SKM-1 treated with dmso at 0.1 percent for 144 hours (cell line): ENCODE data around the gene GPATCH1.
A peak's percentile ranks its signal among the peaks of the same experiment; 100 is the strongest.
"Not testable (repeated sequence)": the region's sequence is repeated elsewhere in the genome, so short reads cannot be mapped to it uniquely, and the experiment has no call there.

Experiments used
- DNase-seq: peaks from one replicate; lab custom pipeline; 2025; ENCODE audit not compliant: unreplicated experiment; lab: John Stamatoyannopoulos, UW

Gene GPATCH1

DNA sequence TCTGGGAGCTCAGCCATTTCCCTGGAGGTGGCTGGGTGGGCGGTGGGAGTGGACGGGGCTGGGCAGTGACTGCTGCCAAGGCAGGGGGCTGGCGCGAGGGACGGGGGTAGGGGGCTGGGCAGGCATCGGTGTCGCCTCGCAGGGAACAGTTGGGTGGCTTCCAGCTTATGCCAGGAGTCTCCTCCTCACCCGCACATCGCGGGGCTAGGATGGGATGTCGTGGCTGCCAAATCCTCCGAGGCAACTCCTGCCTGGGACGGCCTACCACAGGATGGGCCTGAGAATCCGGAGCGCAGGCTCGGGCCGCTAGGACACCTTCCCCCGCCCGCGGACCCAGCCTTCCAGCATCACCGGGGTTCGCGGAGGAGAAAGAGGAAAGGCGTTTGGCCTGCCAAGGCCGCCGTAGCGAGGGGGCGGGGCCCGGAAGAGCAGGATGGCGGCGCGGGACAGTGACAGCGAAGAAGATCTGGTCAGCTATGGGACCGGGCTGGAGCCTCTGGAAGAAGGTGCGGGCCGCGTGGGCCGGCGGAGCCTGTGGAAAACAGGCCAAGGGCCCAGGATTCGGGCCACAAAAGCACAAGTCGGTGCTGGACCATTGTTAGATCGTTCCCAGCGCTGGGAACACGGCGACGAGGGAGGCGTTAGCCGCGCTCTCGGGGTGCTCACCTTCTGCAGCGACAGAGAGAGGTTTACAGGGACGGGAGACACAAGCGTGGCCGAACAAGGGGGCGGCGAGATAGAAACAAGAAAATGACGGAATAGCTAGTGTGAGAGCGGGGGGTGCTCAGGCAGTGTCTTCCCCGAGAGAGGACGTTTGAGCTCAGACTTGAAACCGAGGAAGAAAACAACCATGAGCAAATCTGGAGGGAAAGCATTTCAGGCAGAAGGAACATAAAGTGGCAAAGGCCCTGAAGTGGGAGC is at the start of gene GPATCH1:
Gene GPATCH1, plus strand, starts transcription at position 421 of the 921 bp plus-strand sequence. Its CDS starts 13 bp downstream, at position 434.
- DNase-seq = peak; percentile 88

GRCh38 chr19:33032218-33032781 is 48.7 kb upstream of the GPATCH1 start:
- no peak for DNase-seq

GRCh38 chr19:33035461-33035860 is 45.5 kb upstream of the GPATCH1 start:
- DNase-seq = no peak

DNA sequence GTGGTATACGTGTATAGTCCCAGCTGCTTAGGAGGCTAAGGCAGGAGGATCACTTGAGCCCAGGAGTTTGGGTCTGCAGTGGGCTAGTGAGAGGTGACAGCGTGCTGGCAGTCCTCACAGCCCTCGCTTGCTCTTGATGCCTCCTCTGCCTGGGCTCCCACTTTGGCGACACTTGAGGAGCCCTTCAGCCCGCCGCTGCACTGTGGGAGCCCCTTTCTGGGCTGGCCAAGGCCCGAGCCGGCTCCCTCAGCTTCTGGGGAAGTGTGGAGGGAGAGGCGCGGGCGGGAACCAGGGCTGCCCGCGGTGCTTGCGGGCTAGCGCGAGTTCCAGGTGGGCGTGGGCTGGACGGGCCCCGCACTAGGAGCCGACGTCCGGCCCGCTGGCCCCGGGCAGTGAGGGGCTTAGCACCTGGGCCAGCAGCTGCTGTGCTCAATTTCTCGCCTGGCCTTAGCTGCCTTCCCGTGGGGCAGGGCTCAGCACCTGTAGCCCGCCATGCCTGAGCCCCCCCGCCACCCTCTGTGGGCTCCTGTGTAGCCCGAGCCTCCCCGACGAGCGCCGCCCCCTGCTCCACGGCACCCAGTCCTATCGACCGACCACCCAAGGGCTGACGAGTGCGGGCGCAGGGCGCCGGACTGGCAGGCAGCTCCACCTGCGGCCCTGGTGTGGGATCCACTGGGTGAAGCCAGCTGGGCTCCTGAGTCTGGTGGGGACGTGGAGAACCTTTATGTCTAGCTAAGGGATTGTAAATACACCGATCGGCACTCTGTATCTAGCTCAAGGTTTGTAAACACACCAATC is 44.4 kb upstream of the GPATCH1 start:
- DNase-seq = not testable (repeated sequence)

DNA sequence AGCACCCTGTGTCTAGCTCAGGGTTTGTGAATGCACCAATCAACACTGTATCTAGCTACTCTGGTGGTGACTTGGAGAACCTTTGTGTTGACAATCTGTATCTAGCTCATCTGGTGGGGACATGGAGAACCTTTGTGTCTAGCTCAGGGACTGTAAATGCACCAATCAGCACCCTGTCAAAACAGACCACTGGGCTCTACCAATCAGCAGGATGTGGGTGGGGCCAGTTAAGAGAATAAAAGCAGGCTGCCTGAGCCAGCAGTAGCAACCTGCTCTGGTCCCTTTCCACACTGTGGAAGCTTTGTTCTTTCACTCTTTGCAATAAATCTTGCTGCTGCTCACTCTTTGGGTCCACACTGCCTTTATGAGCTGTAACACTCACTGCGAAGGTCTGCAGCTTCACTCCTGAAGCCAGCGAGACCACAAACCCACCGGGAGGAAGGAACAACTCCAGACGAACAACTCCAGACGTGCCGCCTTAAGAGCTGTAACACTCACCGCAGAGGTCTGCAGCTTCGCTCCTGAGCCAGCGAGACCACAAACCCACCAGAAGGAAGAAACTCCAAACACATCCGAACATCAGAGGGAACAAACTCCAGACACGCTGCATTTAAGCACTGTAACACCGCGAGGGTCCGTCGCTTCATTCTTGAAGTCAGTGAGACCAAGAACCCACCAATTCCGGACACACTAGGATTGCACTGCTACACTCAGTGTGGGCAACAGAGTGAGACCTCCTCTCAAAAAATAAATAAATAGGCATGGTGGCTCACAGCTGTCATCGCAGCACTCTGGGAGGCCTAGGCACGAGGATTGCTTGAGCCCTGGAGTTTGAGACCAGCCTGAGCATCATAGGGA is 43.6 kb upstream of the GPATCH1 start:
- DNase-seq = not testable (repeated sequence)

DNA sequence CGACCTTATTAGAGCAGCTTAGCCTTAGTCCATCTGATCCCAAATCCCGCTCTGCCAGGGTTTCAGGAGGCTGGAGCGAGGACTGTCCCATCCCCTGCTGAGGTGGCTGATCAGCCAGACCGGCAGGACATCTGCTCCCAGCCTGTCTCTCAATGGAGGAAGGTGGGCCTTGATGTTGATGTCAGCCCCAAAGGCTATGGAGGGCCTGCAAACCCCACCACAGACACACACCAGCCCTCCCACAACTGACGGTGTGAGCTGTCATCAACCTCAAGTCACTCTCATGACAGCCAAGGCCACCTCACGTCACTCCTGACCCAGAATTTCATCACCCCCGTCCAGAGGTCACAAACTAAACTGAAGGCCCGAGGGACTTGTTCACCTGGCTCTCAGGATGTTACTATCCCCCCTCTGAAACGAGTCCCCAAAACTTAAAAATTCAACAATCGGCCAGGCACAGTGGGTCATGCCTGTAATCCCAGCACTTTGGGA is 41.8 kb upstream of the GPATCH1 start:
- DNase-seq = no peak

DNA sequence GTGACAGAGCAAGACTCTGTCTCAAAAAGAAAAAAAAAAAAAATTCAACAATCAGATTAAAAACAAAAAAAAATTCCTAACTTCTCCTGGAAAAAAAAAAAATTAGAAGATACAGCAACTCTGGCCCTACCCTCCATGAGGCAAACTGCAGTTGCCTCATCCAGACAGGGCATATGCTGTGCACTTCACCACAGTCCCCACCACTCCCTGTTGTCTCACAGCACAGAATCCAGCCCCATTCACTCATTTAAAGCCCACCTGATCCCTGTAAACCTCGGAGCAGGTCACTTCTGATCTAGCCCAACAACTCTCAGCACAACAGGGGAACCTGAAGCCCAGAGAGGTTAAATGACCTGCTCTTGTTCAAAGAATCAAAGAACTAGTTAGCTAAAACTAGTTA is 41.2 kb upstream of the GPATCH1 start:
- no peak for DNase-seq

DNA sequence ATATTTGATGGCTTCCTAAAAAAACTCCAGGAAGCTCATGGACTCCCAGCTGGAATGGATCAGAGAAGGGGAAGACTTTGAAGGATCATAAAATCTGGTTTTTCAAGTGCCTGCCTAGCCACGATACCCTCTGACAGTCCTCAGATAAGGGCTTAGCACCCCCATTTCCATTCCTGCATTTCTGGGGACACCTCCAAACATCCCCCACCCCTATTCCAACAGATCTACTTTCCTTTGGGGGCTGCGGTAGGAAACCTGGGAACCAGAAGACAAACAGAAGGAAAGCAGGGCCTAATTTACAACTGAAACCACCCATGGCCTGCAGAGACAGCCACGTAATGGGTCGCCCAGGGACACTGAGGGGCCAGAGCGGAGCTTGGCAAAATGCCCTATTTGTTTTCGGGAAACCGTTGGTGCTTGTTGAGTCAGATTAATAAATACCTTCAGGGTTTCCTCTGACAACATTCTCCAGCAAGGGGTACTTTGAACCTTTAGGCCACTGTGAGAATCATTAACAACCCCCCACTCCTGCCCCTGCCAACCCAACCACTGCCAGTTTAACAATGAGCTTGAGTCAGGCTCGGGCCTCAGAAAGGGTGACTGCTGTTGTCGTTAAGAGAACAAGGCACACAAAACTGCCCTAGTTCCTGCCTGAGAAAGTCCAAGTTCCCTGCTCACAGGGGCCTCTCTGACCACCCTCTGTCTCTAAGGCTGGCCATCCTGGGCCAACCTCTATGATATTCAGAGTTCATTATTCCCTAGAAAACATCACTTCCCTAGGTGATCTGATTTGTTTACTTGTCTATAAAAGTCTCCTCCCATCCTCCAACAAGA is 39.8 kb upstream of the GPATCH1 start:
- DNase-seq = no peak

DNA sequence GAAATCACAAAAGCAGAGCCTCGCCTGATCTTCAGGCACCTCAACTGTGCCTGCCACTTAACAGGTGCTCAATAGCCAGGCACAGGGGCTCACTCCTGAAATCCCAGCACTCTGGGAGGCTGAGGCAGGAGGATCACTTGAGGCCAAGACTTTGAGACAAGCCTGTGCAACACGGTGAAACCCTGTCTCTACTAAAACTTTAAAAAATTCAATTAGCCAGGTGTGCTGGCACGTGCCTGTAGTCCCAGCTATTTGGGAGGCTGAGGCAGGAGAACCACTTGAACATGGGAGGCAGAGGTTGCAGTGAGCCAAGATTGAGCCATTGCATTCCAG is 39.2 kb upstream of the GPATCH1 start:
- DNase-seq = not testable (repeated sequence)

DNA sequence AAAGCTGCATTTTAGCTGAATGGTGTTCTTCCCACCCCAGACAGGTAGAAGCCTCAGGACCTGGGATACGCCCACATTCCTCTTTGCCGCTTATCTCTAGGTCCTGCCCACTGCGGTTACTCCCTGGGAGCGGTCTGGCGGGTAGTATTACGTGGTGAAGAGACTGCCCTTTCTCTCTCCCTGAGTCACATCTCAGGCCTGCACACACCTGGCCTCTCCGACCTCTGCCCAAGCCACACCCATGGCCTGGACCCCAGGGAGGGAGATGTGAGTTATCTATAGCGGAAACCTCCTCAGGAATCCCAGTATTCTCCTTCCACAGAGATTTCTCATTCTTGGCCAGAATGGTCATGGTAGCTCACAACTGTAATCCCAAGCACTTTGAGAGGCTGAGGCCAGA is 33.6 kb upstream of the GPATCH1 start:
- DNase-seq = no peak

DNA sequence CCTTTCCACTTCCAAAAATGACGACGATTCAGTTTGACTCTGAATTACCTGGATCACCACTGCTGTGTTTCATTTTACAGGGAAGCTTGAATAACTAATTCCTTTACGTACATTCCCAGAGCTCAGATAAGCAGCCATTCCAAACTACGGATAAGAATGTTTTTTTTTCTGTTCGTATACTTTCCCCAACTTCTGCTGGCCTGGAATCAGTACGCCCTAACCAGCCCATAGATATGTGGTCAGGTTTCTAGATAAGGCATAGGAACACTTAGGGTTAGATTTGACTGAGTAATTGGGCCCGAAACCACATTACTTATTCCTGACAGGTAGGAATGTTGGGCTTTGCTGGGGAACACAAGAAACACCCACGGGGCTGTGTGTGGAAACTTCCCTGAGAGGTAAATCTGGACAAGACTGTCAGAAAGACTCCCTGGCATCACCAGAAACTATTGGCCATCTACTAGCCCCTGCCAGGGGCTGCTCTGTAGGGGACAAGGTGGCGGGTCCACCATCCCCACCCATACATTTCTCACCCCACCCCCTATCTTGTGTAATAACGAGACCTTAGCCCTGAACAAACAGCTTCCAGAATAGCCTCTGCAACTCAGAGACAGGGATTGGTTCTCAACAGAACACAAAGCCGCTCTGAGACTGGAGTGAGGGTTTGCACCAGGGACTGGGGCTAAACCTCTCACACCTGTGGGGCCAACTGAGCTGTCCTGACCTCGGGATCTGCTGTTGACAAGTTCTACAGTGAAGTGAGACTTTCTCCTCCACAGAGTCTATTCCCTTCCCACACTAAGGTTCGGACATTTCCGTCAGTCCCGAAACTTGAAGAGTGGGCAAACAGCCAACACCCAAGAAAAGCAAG is 31.9 kb upstream of the GPATCH1 start:
- no peak for DNase-seq

GRCh38 chr19:33050110-33050509 is 30.9 kb upstream of the GPATCH1 start:
- no peak for DNase-seq

DNA sequence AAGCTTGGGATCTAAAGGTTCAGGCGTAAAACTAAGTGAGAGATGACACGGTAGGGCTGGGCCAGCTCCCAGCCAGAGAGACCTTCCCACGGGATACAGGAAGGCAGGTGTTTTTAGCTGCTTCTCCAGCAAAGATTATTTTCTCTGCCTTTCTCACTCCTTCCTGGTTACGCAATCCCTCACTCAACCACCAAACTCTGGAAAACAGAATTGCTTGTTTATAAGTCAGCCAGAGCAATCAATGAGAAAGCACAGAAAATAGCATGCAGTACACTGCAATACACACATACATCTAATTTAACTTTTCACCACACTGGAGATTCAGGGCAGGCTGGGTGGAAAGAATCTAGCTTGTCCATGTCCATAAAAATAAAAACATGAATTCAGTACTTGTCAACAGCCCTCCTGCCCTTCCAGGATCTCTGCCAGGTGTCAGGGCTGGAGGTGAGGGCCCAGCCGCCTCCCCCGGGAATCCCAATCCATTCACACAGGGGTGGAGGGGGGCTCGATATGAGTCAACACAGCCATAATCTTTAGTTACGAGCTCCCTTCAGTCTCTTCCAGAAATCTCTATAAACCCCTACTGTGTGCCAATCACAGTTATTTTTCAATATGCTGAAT is 28.5 kb upstream of the GPATCH1 start:
- DNase-seq = no peak

- no peak for DNase-seq
Observed at GRCh38 chr19:33054623-33055022, 26.4 kb upstream of the GPATCH1 start.

GRCh38 chr19:33055718-33056117 is 25.3 kb upstream of the GPATCH1 start:
- DNase-seq = no peak

DNA sequence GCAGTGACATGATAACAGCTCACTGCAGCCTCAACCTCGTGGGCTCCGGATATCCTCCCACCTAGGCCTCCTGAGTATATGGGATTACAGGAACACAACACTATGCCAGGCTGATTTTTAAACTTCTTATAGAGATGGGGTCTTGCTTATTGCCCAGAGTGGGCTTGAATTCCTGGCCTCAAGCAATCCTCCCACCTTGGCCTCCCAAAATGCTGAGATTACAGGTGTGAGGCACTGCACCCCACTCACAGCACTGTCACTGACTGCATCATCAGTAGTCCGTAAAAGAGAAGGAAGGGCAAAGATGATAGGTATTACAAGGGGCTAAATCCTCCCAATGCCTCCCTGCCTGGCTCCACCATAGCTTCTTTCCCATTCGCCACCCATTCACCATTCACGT is 20.4 kb upstream of the GPATCH1 start:
- DNase-seq = no peak

DNA sequence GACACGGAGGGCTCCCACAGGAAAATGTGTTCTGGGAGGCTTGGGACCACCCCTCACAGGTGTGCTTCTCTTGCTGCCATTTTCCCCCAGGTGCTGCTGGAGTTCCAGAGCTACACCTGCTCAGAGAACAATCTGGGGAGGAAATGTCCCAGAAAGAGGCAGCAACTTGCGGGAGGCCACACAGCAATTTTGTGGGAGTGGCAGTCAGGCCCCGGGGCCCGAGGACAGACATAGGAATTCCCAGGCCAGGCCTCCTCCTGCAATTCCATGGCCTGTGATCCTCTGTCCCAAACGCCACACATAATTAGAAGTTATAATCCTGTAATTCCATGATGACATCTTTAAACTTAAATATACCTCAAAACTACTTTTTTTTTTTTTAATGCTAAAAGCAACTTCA is 18.1 kb upstream of the GPATCH1 start:
- no peak for DNase-seq

- no peak for DNase-seq
Observed at GRCh38 chr19:33063356-33063752, 17.6 kb upstream of the GPATCH1 start.
